ENCODE data around the gene SORD. TPM values are rescaled to one million over a fixed set of nuclear protein-coding genes. Genes with fewer than 3 reads are reported as not detected.
"Not testable (repeated sequence)": the region's sequence is repeated elsewhere in the genome, so short reads cannot be mapped to it uniquely, and the experiment has no call there.

Gene SORD
- total RNA-seq, 1 donor from 2014 or later = 54.8 TPM

GRCh38 chr15:44999105-44999504 lies 23.9 kb upstream of the SORD start:
- Mint-ChIP-seq H3K9me3 (peaks cover 5% of the 10 kb centered on the region), H3K27me3 (ENCODE audit: low read depth) (peaks cover 11% of the 10 kb centered on the region), H3K27ac (ENCODE audit: unreplicated experiment) (no peak overlapping the region), H3K36me3 (ENCODE audit: low read depth) (no peaks in the 10 kb centered on the region), H3K4me1 (peaks cover 25% of the 10 kb centered on the region), H3K4me3 (no peak overlapping the region)
- no peak for DNase-seq (ENCODE audit: low read depth, low spot score)
- TF ChIP-seq CTCF (conservative IDR thresholded peaks at IDR 0.05) = no peak

- H3K27ac Mint-ChIP-seq (ENCODE audit: unreplicated experiment); H3K4me3 Mint-ChIP-seq; H3K36me3 Mint-ChIP-seq (ENCODE audit: low read depth); DNase-seq (ENCODE audit: low read depth, low spot score); H3K27me3 Mint-ChIP-seq (ENCODE audit: low read depth); H3K9me3 Mint-ChIP-seq: not testable (repeated sequence)
- H3K4me1 Mint-ChIP-seq = peaks cover 25% of the 10 kb centered on the region
Measured at GRCh38 chr15:45001180-45001579, 21.8 kb upstream of the SORD start.

- H3K36me3 Mint-ChIP-seq (ENCODE audit: low read depth); DNase-seq (ENCODE audit: low read depth, low spot score); H3K4me3 Mint-ChIP-seq; H3K27ac Mint-ChIP-seq (ENCODE audit: unreplicated experiment); H3K27me3 Mint-ChIP-seq (ENCODE audit: low read depth): not testable (repeated sequence)
- Mint-ChIP-seq H3K9me3 (peaks cover 11% of the 10 kb centered on the region), H3K4me1 (peaks cover 25% of the 10 kb centered on the region)
Measured at GRCh38 chr15:45003731-45004410, 19.1 kb upstream of the SORD start.

GRCh38 chr15:45004590-45005175 lies 18.3 kb upstream of the SORD start:
- not testable (repeated sequence) for H3K27me3 Mint-ChIP-seq (ENCODE audit: low read depth); H3K36me3 Mint-ChIP-seq (ENCODE audit: low read depth); H3K4me3 Mint-ChIP-seq; DNase-seq (ENCODE audit: low read depth, low spot score); H3K27ac Mint-ChIP-seq (ENCODE audit: unreplicated experiment)
- Mint-ChIP-seq H3K9me3 (peaks cover 12% of the 10 kb centered on the region), H3K4me1 (peaks cover 25% of the 10 kb centered on the region)

- Mint-ChIP-seq H3K9me3 (peaks cover 17% of the 10 kb centered on the region), H3K27me3 (ENCODE audit: low read depth) (peaks cover 4% of the 10 kb centered on the region)
- TF ChIP-seq CTCF (conservative IDR thresholded peaks at IDR 0.05) = no peak
Measured at GRCh38 chr15:45009046-45009445, 13.9 kb upstream of the SORD start.

GRCh38 chr15:45015114-45015513 lies 7.9 kb upstream of the SORD start:
- H3K4me3 Mint-ChIP-seq; H3K4me1 Mint-ChIP-seq; DNase-seq (ENCODE audit: low read depth, low spot score); H3K9me3 Mint-ChIP-seq; H3K27ac Mint-ChIP-seq (ENCODE audit: unreplicated experiment); H3K36me3 Mint-ChIP-seq (ENCODE audit: low read depth): not testable (repeated sequence)
- peaks cover 39% of the 10 kb centered on the region for H3K27me3 Mint-ChIP-seq (ENCODE audit: low read depth)

More at GRCh38 chr15:45009046-45009445, 13.9 kb upstream of the SORD start:
- no peaks in the 10 kb centered on the region for H3K36me3 Mint-ChIP-seq (ENCODE audit: low read depth)
- no peak for DNase-seq (ENCODE audit: low read depth, low spot score)
- H3K27ac Mint-ChIP-seq (ENCODE audit: unreplicated experiment) = no peak overlapping the region
- H3K4me3 Mint-ChIP-seq = no peak overlapping the region
- H3K4me1 Mint-ChIP-seq = peaks cover under 1% of the 10 kb centered on the region

DNA sequence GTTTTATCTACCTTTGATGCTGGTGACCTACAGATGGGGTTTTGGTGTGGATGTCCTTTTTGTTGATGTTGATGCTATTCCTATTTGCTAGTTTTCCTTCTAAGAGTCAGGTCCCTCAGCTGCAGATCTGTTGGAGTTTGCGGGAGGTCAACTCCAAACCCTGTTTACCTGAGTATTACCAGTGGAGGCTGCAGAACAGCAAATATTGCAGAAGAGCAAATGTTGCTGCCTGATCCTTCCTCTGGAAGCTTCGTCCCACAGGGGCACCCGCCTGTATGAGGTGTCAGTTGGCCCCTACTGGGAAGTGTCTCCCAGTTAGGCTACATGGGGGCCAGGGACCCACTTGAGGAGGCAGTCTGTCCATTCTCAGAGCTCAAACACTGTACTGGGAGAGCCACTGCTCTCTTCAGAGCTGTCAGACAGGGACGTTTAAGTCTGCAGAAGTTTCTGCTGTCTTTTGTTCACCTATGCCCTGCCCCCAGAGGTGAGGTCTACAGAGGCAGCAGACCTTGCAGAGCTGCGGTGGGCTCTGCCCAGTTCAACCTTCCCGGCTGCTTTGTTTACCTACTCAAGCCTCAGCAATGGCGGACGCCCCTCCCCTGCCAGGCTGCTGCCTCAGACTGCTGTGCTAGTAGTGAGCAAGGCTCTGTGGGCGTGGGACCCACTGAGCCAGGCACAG lies 2.6 kb upstream of the SORD start:
- not testable (repeated sequence) for H3K27ac Mint-ChIP-seq (ENCODE audit: unreplicated experiment); H3K36me3 Mint-ChIP-seq (ENCODE audit: low read depth); H3K4me3 Mint-ChIP-seq; H3K9me3 Mint-ChIP-seq; DNase-seq (ENCODE audit: low read depth, low spot score)
- H3K4me1 Mint-ChIP-seq = peaks cover 14% of the 10 kb centered on the region
- peaks cover 32% of the 10 kb centered on the region for H3K27me3 Mint-ChIP-seq (ENCODE audit: low read depth)

GRCh38 chr15:45020901-45021259 lies 2.1 kb upstream of the SORD start:
- not testable (repeated sequence) for H3K9me3 Mint-ChIP-seq; DNase-seq (ENCODE audit: low read depth, low spot score); H3K36me3 Mint-ChIP-seq (ENCODE audit: low read depth); H3K4me3 Mint-ChIP-seq; H3K27ac Mint-ChIP-seq (ENCODE audit: unreplicated experiment)
- peaks cover 32% of the 10 kb centered on the region for H3K27me3 Mint-ChIP-seq (ENCODE audit: low read depth)
- H3K4me1 Mint-ChIP-seq = peaks cover 19% of the 10 kb centered on the region
